AG09319 (cell line): ENCODE results near the gene C17orf114.
"Not testable (repeated sequence)": the region's sequence is repeated elsewhere in the genome, so short reads cannot be mapped to it uniquely, and the experiment has no call there.

Experiments
- DNase-seq: peaks from one replicate; pipeline ENCODE4 v3.0.0-alpha.2; 2010; ENCODE audit warnings: low read depth; ENCODE audit errors: extremely low read depth
- TF ChIP-seq, protein P1 (sequence below): IDR thresholded peaks from 2 replicates; pipeline ENCODE4 v1.5.1; 2011; ENCODE audit warnings: low read depth, mild to moderate bottlenecking, inconsistent platforms, low read length, moderate library complexity

C17orf114 gene

DNA sequence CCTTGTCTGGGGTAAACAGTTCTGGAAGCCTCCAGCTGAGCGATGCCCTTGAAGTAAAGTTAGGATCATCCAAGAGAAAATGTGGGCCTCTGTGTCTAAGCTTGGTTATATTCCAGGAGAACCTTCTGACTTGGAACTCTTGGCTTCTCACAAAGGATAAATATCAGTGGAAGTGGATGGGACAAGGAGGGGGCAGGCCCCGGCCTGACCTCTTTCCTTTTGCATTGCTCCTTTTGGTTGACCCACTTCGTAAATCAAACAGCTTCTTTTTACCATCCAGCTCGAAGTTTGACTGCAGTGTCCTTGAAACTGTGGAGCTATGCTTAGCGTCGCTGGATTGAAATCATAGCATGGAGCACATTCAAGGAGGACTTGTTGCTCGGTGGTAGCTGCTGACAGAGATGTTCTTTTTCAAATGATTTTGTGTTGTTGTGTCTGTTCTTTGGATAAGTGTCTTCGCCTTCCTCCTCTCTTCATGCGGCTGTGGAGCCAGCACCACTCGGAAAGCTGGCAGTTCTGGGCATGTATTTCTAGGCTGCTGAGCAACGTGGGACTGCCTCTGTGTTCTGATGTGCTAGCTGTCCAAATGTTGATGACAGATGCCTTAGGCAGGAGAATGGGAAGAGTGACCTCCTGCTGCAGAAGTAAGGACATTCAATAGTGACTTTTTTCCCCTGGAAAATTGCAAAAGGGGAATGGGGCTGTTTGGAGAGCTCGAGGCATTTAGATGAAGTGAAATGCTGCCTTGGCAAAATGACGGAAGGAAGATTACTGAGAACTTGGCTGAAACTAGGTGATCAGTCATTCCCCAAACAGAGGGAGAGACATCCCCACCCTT lies 35.6 kb upstream of the C17orf114 start:
- DNase-seq = no peak
- TF ChIP-seq, protein P1, sequence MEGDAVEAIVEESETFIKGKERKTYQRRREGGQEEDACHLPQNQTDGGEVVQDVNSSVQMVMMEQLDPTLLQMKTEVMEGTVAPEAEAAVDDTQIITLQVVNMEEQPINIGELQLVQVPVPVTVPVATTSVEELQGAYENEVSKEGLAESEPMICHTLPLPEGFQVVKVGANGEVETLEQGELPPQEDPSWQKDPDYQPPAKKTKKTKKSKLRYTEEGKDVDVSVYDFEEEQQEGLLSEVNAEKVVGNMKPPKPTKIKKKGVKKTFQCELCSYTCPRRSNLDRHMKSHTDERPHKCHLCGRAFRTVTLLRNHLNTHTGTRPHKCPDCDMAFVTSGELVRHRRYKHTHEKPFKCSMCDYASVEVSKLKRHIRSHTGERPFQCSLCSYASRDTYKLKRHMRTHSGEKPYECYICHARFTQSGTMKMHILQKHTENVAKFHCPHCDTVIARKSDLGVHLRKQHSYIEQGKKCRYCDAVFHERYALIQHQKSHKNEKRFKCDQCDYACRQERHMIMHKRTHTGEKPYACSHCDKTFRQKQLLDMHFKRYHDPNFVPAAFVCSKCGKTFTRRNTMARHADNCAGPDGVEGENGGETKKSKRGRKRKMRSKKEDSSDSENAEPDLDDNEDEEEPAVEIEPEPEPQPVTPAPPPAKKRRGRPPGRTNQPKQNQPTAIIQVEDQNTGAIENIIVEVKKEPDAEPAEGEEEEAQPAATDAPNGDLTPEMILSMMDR = no peak

DNA sequence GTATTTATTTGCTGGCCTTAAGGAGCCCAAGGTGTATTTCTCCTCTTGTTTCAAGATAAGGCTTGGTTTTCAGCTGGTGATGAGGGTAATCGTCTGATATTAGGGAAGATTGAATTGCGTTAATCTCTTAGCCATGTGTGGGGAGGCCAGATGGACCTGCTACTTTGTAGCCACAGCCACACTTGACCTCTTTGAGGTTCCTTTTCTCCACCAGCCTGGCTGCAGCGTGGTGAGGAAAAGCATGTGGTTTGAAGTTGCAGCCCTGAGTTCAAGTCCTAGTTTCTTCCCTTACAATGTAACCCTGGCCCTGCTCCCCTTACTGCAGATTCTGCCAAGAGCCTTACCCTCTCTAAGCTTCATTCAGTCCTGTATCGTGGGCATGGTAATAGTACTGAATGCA lies 34.1 kb upstream of the C17orf114 start:
- TF ChIP-seq, protein P1 = no peak

DNA sequence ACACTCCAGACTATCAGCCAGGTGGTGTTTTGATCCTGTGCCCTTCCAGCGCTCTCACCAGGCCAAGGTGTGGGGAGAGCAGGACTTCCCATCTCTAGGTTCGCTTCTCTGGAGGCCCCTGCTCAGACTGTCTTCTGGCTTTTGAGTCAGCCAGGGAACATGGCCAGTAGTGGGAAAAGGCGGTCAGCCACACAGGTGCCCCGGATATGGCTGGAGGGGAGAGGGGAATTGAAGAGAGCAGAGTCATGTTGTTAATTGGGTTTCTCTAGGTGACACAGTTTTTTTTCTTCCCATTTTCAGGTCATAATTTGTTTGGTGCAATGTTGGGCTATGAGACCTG lies 32.5 kb upstream of the C17orf114 start:
- TF ChIP-seq, protein P1 = no peak
- DNase-seq = no peak

More for the DNA sequence above, 34.1 kb upstream of the C17orf114 start:
- DNase-seq = no peak

DNA sequence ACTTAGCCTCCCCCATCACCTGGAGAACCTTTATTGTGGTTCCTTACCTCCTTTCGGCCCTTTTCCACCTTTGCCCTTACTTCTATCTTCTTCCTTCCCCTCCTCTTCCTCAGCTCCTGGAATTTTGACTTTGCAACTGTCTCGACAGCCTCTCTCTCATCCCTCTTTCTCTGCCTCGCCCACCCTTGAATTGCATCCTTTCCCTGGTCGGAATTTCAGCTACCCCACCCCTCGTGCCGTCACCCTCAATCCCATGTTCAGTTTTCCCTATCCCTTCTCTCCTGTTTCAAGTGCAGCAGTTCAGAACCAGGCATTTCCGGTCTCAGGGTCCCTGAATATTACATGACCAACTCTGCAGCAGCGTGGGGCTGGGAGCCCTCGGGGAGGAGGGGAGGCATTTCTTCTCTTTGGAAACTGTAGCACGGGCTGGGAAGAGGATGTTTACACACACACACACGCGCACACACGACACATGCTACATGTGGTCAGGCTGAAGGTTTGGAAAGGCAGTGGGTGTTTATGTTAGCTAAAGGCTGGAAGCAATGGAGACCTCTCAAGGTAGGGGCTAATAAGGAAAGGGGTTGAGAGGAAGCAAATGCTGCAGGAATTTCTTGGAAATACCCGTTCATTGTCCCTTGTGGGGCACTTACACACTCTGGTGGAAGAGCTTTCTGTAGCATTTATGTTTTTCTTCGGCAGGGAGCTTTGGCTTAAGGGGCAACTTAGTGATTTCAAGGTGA lies 32.0 kb upstream of the C17orf114 start:
- DNase-seq = peak; percentile 57
- TF ChIP-seq, protein P1 = no peak

DNA sequence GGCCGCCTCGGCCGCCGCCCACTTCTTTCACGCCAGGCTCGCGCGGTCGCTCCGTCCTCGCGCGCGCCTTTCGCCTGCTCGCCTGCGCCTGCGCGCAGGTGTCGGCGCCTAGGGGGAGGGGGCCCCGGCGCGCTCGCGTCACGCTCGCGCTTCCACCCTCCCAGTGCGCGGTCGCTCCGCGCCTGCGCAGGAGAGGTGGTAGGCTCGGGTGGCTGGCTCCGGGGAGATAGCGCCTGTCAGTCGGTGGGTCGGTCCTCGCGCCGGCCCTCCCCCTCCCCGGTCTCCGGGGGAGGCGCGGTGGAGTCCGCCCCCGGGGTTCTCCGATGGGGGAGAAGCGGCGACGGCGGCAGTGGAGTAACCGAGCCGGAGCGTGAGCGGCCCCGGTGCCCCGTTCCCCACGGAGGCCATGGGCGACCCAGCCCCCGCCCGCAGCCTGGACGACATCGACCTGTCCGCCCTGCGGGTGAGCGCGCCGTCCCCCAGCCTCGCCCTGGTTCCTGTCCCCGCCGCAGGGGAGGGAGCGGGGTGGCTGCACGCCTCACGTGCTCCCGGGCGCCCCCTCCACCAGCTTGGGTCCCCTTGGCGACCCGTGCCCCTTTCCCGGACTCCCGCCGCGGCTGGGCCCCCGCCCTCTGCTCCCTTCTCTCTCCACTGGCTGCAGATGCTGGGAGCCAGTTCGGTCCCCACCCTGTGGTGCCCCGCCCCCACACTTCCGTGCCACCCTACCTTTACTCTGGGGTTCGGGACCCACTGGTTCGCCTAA lies 31.2 kb upstream of the C17orf114 start, which contains the start of gene MINK1:
Gene MINK1, plus strand, starts transcription at position 163 of the 763 bp plus-strand sequence. Its CDS starts 244 bp downstream, at position 407.
- TF ChIP-seq, protein P1 = no peak
- DNase-seq = peak; percentile 81

DNA sequence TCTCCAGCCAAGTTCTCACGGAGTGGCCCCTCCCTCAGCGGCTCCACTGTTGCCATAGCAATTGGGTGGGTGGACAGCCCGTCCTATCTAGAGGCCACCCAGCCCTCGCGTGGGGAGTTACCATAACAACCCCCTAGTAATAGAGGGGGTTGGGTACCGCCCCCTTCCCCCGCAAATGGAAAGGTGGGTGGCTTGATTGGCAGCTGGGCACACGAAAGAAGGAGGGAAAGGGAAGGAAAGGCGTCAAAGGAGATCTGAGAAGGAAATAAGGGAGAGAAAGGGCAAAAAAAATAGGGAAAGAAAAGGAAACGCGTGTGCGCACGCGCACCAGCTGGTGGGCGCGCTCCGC lies 30.7 kb upstream of the C17orf114 start:
- not testable (repeated sequence) for DNase-seq

DNA sequence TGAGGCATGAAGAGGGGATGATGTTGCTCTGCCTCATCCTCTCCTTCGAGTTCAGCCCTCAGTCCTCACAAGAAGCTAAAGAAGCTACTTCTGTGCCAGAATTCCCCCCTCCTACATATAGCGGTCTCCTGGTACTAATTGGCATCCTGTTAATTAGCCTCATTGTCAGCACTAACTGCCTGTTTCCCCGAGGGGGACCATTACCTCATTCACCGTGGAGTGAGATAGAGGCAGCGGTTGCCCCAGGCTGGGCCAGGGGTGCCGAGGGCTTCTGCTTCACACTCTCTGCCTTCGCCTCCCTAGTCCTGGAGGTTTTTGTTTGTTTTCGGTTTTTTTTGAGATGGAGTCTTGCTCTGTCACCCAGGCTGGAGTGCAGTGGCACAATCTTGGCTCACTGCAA lies 25.3 kb upstream of the C17orf114 start:
- TF ChIP-seq, protein P1 = no peak
- no peak for DNase-seq
